ENCODE data around the gene CASZ1.

Gene CASZ1

GRCh38 chr1:10773851-10774614 lies 22.4 kb downstream of the CASZ1 start:
- DNase-seq = no peak

GRCh38 chr1:10773376-10773775 lies 23.1 kb downstream of the CASZ1 start:
- no peak for DNase-seq

GRCh38 chr1:10772711-10773110 lies 23.7 kb downstream of the CASZ1 start:
- DNase-seq = no peak

- no peak for DNase-seq
These were observed 24.7 kb downstream of the CASZ1 start for GRCh38 chr1:10771789-10772188.

- DNase-seq = no peak
These were observed 27.9 kb downstream of the CASZ1 start for GRCh38 chr1:10768552-10768951.

GRCh38 chr1:10767282-10767681 lies 29.2 kb downstream of the CASZ1 start:
- DNase-seq = no peak

- no peak for DNase-seq
These were observed 30.5 kb downstream of the CASZ1 start for GRCh38 chr1:10765734-10766478.

DNA sequence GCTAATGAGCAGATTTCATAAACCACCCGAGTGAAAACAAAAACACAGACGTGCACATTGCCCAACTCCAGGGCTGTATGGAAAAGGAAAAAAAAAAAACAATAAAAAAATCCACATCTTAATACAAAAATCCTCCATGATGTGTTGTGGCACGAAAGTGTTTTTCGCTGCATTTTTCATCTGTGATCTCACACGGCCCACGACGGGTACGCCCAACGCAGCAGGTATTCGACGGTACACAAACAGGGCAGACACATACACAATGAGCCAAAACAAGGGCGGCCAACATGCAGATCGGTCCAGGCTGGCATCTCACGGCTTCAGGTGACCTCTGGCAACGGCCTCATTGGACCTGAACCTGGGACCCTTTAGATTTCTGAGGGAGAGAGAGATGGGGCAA lies 31.1 kb downstream of the CASZ1 start:
- DNase-seq = no peak

- DNase-seq = no peak
These were observed 32.1 kb downstream of the CASZ1 start for GRCh38 chr1:10764296-10764798.

DNA sequence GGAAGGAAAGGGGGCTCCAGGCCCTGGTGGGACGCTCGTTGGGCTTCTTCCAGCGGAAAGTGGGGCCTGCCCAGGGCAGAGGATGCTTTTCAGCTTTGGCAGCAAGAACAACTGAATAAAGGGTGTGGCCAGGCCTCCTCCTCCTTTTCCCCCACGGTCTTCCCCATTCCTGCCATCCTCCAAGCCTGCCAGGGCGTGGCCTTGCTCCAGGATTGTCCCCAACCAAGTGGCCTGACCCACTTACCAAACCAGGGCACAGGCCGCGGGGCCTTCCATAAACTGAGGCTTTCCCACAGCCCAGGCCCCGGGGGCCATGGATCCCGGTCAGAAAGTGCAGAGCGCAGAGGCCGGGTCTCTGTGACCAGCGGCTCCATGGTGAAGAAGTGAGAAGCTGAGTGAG lies 33.6 kb downstream of the CASZ1 start:
- no peak for DNase-seq

DNA sequence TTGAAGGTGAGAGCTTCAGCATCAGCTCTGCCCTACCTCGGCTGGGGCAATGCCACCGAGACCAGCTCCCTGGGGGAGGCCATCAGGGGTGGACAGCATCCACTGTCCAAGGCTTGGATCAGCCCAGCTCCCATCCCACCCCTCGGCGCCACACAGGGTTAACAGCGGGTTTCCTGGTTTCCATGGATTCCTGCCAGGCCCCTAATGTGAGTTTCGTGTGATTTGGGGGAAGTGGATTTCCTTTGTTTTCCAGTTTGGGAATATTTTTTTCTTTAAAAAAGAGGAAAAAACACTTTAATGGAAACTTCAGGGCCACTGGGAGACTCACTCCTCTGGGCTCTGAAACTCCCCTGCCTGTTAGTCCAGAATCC lies 34.3 kb downstream of the CASZ1 start:
- DNase-seq = no peak

- DNase-seq = no peak
These were observed 34.8 kb downstream of the CASZ1 start for GRCh38 chr1:10761503-10762152.

DNA sequence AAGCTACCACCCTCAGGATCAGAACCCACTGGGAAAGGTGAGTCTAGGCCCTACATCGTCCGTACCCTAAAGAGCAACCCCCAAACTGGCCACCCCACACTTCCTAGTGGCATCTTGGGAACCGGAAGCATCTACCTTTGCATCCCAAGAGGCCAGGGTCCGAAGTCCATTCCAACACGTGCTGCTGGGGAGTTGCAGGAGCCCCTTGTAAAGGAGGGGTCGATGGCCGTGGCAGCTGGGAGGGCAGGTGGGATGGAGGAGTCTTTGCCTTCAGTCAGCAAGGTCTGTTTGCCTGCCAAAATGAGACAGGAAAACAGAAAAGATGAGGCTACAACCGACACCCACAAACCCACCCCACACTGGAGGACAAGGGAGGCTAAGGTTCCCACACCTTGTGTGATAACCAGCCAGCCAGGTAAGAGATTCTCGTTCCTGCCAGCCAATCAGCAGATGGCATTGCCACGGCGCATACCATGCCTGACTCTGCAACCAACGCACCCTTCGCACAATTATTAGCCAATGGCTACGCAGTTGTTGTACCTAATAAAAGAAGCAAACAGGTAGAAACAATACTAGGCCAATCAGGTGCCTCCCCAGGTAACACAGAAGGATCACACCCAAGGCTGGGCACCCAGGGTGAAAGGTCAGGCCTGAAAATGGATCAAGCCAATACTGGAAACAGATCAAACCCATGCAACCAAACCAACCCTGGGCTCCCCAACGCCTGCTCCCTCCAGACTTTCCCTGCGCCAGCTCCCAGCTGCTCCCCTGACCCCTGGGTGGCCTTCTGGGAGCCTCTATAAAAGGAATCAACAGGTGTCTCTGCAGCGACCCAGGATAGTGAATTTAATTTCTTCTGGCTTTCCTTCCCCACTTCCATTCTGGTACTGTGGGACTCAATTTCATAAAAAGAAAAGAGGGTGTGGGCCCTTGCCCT lies 35.6 kb downstream of the CASZ1 start:
- no peak for DNase-seq

DNA sequence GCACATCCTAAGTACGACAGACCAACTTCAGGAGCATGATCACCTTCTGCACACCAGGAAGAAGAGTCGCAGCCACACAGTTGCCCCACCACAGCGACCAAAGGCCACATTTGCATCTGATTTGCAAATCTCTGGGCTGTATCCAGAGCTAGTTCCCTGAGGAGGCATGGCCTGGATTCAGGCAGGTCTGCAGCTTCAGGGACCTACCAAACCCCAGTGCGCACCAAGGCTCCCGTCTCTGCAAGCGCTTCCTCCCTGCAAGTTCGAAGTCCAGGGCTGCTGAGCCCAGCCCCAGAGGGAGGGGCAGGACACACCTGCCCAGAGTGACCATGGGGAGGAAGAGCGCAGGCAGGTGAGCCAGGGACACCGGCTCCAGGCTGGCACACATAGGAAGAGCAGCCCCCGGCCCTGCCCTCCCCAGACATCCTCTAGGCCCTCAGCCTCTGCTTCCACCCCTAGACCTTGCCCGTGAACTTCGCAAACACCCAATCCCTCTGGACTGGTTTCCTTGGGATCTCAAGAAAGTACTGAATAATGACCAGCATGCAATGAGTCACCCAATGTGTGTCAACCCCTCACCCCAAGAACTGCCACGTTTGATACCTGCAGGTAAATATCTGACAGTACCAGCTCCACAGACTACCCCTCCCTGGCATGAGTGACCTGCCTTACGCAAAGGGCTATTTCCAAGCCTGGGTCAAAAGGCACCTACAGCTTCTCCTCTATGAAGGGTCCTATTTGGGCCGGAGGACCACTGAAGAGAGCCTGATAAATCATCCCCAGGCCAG lies 36.8 kb downstream of the CASZ1 start:
- no peak for DNase-seq

GRCh38 chr1:10756842-10757241 lies 39.6 kb downstream of the CASZ1 start:
- DNase-seq = no peak

GRCh38 chr1:10755970-10756521 lies 40.4 kb downstream of the CASZ1 start:
- DNase-seq = peak; percentile 71 to 74

- DNase-seq = no peak
These were observed 41.7 kb downstream of the CASZ1 start for GRCh38 chr1:10754568-10755329.

DNA sequence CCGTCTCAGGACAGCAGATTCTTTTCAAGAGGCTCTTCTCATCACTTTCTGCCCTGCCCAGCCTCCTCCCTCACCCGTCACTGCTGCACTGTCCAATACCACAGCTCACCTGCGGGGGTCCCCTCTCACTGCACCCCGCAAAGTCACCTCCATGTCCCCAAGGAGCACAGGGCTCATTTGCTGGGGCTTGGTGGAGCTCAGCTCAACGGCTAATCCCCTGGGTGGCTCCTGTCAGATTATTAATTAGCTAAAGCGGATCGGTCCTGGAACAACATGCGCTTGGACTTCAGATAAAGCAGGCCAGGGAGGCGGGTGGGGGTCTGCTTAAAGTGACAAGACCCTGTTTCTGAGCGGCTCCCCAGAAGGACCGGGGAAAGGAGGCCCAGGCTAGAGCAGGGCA lies 43.1 kb downstream of the CASZ1 start:
- DNase-seq = no peak

- DNase-seq = no peak
These were observed 44.8 kb downstream of the CASZ1 start for GRCh38 chr1:10751561-10752085.

DNA sequence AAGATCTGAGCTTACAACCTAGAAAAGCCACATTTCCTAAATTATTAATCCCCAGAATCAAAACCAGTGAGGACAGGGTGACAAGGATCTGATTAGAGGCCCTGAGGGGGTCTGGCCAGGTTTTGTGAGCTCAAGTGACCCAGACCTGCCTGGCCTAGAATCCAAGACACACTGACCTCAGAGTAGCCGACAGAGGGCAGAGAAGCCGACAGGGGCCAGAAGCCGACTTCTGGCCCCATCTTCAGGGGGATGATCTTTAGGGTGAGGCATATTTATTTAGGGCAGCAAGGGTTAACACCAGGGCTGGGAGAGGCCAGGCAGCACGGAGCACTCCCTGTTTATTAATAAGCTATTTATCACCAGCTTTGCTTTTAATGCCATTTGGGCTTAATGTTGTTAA lies 45.3 kb downstream of the CASZ1 start:
- no peak for DNase-seq

Data from inflammatory macrophage treated with lipopolysaccharide for 1 hour (primary cell).